NCI-H748 (cell line): ENCODE data around the gene REEP2.

Experiments used
- DNase-seq: peaks from one replicate; lab custom pipeline; 2025; ENCODE audit not compliant: unreplicated experiment; lab: John Stamatoyannopoulos, UW

REEP2 gene

GRCh38 chr5:138495351-138495750, 56.5 kb downstream of the REEP2 start:
- DNase-seq, result no peak
